CD1c-positive myeloid dendritic cell (primary cell): ENCODE results near the gene SPART.
A peak's percentile ranks its signal among the peaks of the same experiment; 100 is the strongest.

Experiments
- DNase-seq: peaks from one replicate; pipeline ENCODE4 v3.0.0-alpha.2; 2016; ENCODE audit errors: extremely low spot score

Gene SPART, protein sequence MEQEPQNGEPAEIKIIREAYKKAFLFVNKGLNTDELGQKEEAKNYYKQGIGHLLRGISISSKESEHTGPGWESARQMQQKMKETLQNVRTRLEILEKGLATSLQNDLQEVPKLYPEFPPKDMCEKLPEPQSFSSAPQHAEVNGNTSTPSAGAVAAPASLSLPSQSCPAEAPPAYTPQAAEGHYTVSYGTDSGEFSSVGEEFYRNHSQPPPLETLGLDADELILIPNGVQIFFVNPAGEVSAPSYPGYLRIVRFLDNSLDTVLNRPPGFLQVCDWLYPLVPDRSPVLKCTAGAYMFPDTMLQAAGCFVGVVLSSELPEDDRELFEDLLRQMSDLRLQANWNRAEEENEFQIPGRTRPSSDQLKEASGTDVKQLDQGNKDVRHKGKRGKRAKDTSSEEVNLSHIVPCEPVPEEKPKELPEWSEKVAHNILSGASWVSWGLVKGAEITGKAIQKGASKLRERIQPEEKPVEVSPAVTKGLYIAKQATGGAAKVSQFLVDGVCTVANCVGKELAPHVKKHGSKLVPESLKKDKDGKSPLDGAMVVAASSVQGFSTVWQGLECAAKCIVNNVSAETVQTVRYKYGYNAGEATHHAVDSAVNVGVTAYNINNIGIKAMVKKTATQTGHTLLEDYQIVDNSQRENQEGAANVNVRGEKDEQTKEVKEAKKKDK

DNA sequence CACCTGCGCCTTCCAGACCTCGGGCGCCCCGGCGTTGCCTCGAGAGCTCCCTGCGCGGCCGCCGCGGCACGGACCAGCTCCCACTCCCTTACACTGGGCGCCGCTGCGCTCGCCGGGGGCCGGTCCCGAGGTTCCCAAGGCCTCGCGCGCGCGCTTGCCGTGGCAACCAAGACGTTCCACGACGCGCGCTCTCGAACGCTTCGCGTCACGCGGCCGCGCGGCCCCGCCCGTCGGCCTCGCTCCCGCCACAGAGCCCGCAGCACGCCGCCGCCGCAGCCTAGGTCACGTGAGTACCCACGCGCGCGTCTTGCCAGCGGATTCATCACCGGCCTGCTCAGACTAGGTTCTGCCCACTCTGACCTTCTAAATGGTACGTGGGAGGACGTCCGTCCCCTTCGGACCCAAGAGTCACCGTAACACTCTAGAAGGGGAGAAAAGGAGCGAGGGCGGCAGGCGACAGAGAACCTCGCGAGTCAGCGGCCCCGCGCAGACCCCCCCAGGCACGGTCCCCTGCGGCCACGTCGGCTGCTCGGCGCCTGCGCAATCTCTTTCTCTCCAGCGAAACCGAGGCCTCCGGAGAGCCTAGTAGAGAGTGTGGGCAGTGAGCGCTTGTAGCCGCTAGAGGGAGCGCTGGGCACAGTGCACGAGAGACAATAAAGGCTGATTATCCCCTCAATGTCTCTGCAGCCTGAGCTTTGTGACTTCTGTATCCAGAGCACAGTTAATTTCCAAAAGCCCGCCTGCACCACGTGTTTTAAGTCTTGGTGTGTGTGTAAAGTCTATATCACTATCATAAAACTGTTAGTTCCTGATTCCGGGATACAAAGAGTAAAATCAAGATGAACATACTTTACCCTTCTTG is at the start of gene SPART:
SPART (minus strand) TSS at position 173 of the 862 bp plus-strand sequence. CDS start 10,564 bp downstream, outside the sequence.
- peak; percentile 97 for DNase-seq

DNA sequence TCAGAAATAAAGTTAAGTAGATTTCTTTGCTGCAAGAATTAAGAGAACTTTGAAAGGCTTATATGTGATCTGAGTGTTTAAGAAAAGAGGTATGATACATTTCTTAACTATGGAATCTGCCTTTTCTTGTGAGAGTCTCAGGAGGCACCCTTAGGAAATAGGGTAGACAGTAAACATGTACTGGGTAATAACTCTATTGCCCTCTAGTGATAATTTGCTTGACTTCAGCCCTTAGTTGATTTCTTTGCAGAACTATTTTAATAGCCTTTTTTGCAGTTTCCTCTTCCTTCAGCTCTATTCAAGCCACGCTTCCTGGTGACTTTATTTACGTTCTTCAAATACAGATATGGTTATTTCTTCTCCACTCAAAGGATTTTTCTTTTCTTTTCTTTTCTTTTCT is 49.1 kb upstream of the SPART start:
- peak; percentile 28 for DNase-seq

DNA sequence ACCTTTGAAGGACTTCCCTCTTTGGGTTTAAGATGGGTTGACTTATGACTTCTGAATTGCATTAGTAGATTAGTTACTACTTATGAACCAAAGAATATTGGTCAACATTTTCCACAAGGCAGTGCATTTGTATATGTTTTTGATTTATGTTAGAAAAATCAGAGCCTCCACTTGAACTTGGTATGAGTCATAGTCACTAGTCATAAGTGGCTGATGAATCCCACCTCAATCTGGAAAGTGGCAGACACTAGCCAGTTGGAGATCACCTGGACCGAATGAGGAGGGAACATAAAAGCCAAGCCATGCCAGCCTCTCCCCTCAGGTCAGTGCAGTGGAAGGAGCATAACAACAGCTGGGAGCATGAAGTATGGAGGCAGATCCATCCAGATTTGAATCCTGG is 39.3 kb upstream of the SPART start:
- no peak for DNase-seq

DNA sequence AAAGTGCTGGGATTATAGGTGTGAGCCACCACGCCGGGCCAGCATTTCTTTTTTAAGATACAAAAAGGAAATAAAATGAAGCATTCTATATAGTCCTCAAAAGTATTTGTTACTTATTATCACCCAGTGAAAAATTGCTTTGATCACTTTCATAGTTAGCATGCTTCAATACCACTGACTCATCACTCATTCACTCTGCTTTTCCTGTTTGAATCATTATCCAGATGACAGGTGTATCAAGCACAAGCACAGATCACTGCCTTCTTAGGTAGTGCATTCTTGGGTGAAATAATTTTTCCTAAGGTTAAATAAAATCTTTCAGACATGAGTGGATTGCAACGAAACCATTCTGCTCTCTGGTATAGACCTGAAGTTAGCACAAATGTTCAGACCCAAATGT is 35.8 kb upstream of the SPART start:
- DNase-seq, result no peak

DNA sequence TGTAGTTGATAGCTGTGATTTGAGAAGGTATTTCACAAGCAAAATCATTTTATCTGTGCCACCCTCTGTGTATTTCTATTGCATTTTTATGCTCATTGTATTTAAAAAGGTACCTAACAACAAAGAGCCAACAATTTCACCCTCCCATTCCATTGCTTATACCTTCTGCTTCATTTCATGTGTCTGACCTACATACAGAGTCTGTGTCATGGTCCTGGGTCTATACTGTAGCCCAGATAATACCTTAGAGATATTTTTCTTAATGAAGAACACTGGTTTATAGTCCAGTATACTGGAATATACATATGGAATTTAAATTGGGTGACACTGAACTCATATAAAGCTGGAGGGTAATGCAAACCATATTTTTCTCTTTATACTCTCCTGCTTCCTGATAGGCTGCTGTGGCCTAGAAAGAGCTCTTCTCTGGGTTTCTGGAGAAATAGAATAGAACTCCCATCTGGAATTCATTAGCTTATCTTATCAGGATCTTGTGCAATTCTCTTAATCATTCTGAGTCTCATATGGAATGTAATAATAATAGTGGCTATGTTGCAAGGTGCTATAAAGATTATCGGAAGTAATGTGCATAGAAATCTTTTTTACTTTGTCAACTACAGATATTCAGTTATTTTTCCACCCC is 31.8 kb upstream of the SPART start:
- DNase-seq, result no peak

DNA sequence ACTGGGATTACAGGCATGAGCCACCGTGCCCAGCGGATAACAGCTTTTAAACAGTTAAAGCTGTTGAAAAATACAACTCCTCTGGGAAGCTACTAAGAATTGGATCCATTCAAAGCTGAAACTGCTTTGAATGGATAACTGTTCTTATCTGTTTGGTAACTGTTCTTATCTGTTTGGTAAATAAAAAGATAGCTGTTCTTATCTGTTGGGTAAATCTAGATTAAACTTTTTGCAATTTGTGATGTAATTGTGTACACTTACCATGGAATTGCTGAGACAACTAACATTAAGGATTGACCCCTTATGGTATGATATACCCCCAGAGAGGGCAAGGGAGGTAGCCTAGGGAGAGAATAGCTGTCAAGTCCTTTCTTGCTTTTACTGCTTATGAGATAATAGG is 27.9 kb upstream of the SPART start:
- DNase-seq, result no peak

DNA sequence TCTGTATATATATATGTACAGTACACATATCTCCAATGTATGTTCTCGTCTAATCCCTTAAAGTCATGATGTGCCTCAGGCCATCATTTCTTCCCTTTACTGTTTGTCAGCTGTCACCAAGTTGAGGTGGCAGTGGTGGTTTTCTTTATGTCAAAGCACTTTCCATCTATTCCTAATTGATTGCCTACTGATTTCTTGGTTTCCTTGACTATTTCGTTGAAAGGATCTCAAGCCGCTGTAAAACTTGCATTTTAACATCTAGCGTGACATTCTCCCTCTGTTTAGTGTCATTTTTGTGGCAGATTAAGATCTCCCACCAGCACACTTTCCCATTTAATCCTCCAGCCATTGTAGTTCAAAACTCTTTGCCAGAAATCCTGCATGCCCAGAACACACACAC is 25.0 kb upstream of the SPART start:
- DNase-seq, result no peak

DNA sequence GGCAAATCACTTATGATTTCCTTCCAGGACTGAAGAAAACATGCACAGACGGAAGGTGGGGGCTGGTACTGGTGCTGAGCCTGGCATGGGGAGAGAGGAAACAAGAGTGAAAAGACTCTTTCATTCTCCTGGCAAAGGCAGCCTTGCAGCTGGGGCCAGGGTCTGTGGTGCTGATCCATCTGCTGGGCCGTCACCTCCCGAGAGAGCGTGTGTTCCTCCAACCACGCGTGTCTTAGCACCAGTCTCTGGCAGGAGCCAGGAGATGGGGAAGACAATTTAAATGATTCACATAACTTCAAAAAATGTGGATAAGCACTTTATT is 23.9 kb upstream of the SPART start:
- no peak for DNase-seq

DNA sequence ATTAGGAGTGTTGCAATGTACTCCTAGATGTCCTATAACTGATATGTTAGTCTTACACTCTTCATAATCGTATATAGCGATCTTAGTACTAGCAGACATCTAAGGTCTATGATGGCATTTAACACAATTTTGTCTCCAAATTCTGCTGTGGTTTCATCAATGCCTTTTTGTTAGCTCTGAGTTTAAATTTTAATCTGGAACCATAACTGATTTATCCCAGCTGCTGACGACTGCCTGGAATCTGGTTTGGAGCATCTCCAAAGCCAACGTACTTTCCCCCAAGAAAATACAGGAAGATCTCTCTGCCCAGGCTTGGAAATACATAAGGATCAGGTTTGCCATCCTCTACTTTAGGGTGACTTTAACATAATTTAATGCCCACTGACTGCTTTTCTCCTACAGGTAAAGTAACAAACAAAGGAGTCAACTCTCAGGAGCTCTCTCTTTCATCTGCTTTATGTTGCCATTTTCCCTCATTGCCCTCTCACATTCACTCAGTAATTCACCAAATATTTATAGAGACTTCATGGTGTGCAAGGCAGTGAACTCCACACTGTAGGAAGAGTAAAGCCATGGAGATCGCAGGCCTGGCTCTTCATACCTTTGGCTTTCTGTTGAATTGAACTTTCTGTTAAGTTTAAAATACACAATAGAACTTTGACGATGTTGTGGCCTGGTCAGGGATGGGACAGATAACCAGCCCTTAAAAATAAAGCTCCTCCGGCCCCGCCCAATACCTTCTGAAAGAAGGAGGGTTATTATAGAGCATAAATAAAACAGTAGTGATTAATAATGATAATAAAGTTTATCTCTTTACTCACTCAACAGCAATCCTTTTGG is 23.3 kb upstream of the SPART start:
- no peak for DNase-seq

DNA sequence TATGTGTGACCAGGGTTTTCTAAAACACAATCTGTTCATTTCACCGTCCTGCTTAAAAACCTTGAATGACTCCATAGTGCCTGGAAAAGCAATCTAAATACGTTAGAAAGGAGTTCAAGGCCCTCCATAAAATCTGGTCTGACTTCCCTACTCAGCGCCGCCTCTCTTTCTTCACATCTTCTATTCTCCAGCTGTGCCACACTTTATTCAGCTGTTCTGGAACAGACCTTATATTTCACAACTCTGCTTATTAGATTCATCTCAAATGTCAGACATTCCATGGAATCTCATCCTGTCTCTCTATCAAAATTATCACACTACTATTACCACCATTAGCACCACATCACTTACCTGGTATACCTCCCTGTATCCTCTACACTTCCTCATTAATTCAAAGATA is 19.8 kb upstream of the SPART start:
- DNase-seq, result no peak

DNA sequence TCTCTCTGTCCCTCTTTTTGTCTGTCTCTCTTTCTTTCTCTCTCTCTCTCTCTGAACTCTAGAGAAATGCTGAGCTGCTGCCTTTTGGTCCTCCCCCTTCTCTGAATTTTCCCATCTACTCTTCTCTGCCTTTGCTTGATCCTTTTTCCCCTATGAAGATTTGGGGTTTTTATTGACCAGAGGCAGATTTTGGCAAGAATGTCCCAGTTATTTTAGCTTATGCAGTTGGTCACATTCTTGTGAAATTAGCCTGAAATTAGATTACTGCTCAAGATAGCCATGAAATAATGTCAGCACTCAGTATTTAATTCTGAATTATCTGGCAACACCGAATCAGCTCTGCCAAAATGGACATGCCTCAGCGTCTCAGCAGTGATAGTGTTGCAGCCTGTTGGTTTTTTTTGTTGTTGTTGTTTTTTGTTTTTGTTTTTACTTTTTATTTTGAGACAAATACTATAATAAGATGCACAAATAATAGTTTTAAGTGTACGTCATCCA is 17.2 kb upstream of the SPART start:
- no peak for DNase-seq

DNA sequence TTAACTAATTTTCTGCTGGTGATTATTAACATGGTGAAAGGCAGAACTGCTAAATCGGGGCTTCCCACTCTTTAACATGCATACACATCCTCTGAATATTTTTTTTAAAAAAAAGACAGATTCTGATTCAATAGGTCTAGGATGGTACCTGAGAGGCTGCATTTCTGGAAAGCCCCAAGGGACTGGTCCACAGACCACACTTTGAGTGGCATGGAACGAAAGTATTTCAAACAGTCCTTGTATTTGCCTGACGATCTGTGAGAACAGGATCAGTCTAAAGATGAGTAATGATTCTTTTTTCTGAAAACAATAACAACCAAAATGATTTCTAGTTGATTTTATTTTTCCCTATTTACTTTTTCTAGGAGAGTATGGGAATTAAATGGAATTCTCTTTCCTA is 16.7 kb upstream of the SPART start:
- no peak for DNase-seq

DNA sequence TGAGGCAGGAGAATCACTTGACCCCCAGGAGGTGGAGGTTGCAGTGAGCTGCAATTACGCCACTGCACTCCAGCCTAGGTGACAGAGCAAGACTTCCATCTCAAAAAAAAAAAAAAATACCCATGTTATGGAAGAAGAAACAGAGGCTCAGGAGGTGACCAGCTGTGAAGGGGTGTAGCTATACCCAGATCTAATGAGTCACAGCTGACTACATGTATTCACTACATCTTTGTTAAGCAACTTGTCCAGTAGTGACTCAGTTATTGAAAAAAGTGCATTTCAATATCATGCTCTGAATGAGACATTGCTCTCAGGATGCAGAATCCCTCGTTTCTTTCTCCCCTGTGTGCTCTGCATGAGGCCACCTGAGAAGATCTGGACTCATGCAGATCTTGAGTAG is 16.1 kb upstream of the SPART start:
- no peak for DNase-seq

DNA sequence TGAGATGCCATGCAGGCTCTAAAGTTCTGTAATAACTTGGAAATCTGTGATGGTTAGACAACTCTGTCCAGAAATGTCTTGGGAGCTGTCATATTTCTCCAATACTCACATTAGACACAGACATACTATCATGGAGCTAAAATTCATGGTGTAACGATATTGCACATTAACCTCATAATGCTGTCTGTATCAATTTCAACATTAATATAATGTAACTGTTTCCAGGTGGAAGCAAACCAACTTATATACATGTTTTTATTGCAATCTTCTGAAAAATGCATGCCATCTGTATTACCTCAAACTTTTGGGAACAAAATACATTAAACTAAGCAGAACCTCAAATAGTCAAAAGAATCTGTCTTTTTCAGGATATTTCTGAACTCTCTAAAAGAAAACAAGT is 14.7 kb upstream of the SPART start:
- DNase-seq, result no peak

DNA sequence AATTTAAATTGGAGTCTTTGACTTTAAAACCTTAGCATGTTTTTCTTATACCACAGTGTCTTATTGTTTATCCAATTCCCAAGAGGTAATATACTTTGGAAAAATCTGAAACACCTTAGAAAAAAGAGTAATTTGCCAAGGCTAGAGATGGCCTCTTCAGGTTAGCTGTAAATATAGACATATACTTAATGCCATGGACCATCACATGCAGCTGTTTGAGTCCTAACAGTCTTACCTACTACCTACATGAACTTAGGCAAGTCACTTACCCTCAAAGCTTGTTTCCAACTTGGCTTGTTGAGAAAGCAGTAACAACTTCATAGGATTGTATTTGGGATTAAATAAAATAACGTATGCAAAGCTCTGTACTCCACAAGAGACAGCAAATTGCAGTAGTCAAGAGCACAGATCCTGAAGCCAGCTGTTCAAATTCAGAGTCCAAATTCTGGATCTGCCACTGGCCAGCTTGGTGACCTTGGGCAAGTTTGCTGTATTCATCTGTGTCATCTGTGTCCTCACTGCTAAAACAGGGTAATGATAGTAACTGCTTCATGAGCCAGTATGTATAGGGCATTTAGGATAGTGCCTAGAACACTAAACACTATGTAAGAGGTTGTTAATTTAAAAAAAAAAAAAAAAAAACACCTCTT is 13.2 kb upstream of the SPART start:
- no peak for DNase-seq

DNA sequence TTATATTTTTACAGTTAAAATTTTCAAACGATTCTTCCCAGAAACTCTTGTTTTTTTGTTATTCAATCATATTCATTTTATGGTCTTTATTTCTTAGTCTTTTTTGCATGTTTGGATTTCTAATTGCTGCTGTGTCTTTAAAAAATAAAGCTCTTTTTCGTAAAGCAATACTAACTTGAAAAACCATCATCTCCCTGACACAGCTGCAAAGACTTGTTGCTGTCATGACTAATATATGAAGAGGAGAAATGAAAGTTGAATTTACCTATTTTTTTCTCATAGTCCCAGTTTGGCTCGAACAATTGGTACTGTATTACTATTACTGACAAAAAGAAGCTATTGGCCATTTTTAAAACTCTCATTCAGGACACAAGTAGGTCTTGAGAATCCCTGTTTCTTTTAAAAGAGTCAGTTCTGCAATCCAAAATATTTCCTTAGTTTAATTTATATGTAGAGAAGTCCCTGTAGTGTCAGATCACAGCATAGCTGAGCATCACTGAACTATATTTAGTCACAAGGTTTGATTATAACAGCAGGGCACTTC is 12.1 kb upstream of the SPART start:
- no peak for DNase-seq

DNA sequence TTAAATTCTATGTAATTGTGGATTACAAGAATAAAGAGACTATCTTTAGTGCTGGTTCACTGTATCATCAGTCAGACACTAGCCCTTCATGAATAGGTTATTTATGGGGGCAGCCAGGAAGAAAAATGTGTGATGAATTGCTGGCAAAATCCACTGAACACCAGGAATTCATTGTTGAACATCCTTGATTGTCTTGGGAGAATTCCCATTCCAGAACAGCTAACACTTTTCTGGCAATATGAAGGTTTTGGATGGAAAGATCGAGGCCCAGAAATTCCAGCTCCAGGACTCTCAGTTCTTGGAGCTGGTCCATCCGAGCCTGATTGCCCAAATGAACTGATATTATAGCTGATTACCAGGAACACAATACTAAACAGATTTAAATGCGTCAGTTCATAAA is 11.5 kb upstream of the SPART start:
- no peak for DNase-seq

DNA sequence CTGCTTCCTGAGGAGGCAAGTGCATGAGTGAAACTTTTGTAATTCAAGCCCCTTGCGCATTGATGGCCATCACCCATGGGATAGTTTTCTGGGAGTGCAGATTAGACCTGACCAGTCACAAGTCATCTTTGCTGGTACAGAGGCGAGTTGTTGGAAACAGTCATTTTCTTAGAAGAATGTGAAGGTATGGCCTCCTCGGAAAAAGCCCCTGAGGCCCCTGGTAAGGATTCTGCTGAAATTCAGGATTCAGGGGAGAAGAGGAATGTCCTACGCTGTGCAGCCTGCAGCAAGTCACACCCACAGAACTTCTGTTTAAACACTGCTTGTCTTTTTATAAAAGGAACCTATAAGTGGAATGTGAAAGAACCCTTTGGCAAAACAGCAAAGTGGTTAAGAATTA is 11.0 kb upstream of the SPART start:
- DNase-seq, result no peak

DNA sequence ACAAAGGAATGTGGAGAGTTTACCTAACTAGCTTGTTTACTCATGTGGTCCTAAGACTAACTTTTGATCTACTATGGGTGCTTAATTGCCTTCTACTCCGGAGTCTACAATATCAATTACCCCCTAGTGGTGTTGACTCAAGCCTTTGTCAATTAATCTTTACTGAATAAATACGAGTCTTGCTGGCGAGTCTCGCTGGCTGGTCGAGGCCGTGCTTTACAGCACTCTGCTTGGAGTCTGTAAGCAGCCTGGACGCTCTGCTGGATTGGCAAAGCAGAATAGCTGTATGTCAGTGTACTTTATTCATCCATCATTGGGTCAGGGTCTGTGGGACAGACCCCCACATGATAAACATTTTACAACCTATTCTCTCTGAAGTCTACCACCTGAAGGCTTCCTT is 9.9 kb upstream of the SPART start:
- DNase-seq, result no peak

DNA sequence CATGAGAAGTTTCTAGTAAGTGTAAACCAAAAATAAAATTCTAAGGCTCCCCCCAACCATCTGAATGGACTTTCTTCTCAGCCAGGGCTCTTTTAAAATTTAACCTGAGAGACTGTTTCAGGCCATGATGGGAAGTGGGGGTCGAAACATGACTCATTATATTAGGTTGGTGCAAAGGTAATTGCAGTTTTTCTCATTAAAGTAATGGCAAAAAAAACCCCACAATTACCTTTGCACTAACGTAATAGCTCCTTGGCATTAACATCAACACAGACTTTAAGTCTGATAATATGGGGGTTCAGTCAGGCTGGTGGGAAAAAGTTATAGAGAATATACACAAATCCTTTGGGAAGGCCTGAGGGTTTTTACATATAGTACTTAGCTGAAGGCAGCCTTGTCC is 9.4 kb upstream of the SPART start:
- DNase-seq, result no peak
